Kidney (tissue), 14 donors: Measurements from ENCODE around the gene ARL8A. TPM values are rescaled to one million over a fixed set of nuclear protein-coding genes. Genes with fewer than 3 reads are reported as not detected.

Source experiments
- DNase-seq, 5 donors: peaks; one replicate each; pipeline ENCODE4 v3.0.0-alpha.2; 2013 to 2020
- FAIRE-seq: peaks from 2 replicates; lab custom pipeline; 2012; peaks lifted over from hg19 to GRCh38; lab: Jason Lieb, UNC
- H3K27ac ChIP-seq, 2 donors: one replicate each; pipeline ENCODE4 v1.7.0; 2013; ENCODE audit warnings: low read depth in 2 of 2, low read length in 2 of 2, inconsistent platforms in 1 of 2
- H3K27me3 ChIP-seq: one replicate; pipeline ENCODE4 v1.7.1; 2013; ENCODE audit warnings: low read length, inconsistent platforms; ENCODE audit not compliant: control insufficient read depth, insufficient read depth
- H3K36me3 ChIP-seq, 3 donors: one replicate each; pipeline versions ENCODE4 v1.7.0 to v1.7.1; 2013; ENCODE audit warnings: low read length in 3 of 3, control low read depth in 1 of 3, inconsistent platforms in 1 of 3; ENCODE audit not compliant: insufficient read depth in 3 of 3, control insufficient read depth in 2 of 3
- H3K4me1 ChIP-seq, 3 donors: one replicate each; pipeline versions ENCODE4 v1.7.0 to v1.7.1; 2013; ENCODE audit warnings: low read length in 3 of 3, inconsistent platforms in 1 of 3, low read depth in 1 of 3; ENCODE audit not compliant: control insufficient read depth in 2 of 3, insufficient read depth in 2 of 3
- H3K4me3 ChIP-seq, 3 donors: one replicate each; pipeline versions ENCODE4 v1.7.0 to v1.8.1; 2013; ENCODE audit warnings: low read length in 3 of 3, control low read depth in 1 of 3, inconsistent platforms in 1 of 3
- H3K9ac ChIP-seq, 3 donors: one replicate each; pipeline versions ENCODE4 v1.7.0 to v1.7.1; 2013; ENCODE audit warnings: low read length in 3 of 3, control low read depth in 1 of 3, inconsistent platforms in 1 of 3
- H3K9me3 ChIP-seq, 3 donors: one replicate each; pipeline versions ENCODE4 v1.7.0 to v1.7.1; 2013; ENCODE audit warnings: low read length in 3 of 3, control low read depth in 1 of 3, inconsistent platforms in 1 of 3; ENCODE audit not compliant: control insufficient read depth in 2 of 3, insufficient read depth in 1 of 3
- CTCF ChIP-seq: IDR thresholded peaks from 3 replicates; pipeline ENCODE4 v1.5.1; 2012; ENCODE audit warnings: mild to moderate bottlenecking, moderate library complexity, borderline replicate concordance; ENCODE audit not compliant: insufficient read depth; ENCODE audit errors: extremely low read depth
- intact Hi-C: fragments of 100-400 bp; cut with DNase I; formaldehyde crosslinking; loops from one replicate; pipeline ENCODE4 v1.11.1; 2022
- polyA plus RNA-seq: library from polyadenylated mRNA; stranded (reverse); fragments of 350-450 nt; fragmentation: Illumina TruSeq; extraction: RNeasy Lipid Tissue Mini Kit (QIAGEN cat#74804); gene quantifications from one replicate; pipeline ENCODE4 v1.2.3, GENCODE V29; 2014; ENCODE audit warnings: low read depth, low replicate concordance; ENCODE audit not compliant: insufficient read depth
- total RNA-seq: library from RNA; stranded (reverse); fragmentation: NEBNext Ultra II Directional; extraction: Animal tissue kit (Norgen Biotek cat#: 25700); gene quantifications from one replicate; pipeline ENCODE4 v1.2.1, GENCODE V29; 2021
- donor health status: control.
- donor health status: control.
- donor health status: control.
- donor health status: control.
- donor health status: control.
- donor health status: DM: yes; HTN: yes; CAD: no.
- donor health status: Normal renal cell carcinoma (clear cell type).

ARL8A gene
- total and polyA plus RNA-seq, 2 donors from 2014 or later = 60.8 to 72.2 TPM

GRCh38 chr1:202154766-202155477, 10.4 kb upstream of the ARL8A start:
- no peaks in the 10 kb centered on the region for H3K9me3 ChIP-seq
- no peak for FAIRE-seq
- H3K36me3 ChIP-seq = no peaks in the 10 kb centered on the region
- H3K9ac ChIP-seq = no peak overlapping the region
- no peaks in the 10 kb centered on the region for H3K27me3 ChIP-seq
- no peak overlapping the region for H3K27ac ChIP-seq
- H3K4me1 ChIP-seq = peaks cover 0 to 7% (median 0%) of the 10 kb centered on the region in 3 donors
- no peak overlapping the region for H3K4me3 ChIP-seq
- TF ChIP-seq CTCF = peak; percentile 34
- DNase-seq = peak in 4 of 5 donors; percentile 81 to 93 (median 86)
- intact Hi-C loops = no loop called here

DNA sequence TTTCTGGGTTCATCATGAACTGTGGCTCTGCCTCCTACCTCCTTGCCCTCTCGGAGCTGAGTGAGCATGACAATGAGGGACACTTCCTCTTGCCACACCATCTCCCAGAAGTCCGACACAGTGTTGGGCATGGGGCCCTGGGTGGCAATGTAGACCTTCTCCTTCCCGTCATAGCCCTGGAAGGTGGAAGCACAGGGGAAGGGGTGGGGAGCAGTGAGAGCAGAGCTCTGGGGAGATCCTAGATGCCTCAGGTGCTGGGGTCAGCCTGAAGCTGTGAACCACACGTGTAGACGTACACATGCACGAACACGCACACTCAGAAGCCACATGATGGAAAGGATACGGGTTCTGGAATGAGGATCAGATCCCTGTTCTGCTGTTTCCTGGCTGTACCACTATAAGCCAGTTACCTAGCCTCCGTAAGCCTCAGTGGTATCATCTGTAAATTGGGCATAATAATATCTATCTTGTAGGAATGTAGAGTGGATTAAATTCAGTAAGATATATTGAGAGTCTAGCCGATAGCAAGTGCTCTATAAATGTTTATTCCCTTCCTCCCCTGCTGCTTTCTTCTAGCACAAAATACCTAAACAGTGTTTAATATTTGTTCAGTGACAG, 9.7 kb upstream of the ARL8A start:
- Histone ChIP-seq H3K27ac (no peak overlapping the region), H3K9me3 (no peaks in the 10 kb centered on the region), H3K9ac (no peak overlapping the region), H3K4me1 (peaks cover 0 to 7% (median 0%) of the 10 kb centered on the region in 3 donors), H3K27me3 (no peaks in the 10 kb centered on the region), H3K36me3 (no peaks in the 10 kb centered on the region), H3K4me3 (no peak overlapping the region)
- intact Hi-C loops = no loop called here
- no peak for TF ChIP-seq CTCF
- FAIRE-seq (no peak), DNase-seq (no peak)

DNA sequence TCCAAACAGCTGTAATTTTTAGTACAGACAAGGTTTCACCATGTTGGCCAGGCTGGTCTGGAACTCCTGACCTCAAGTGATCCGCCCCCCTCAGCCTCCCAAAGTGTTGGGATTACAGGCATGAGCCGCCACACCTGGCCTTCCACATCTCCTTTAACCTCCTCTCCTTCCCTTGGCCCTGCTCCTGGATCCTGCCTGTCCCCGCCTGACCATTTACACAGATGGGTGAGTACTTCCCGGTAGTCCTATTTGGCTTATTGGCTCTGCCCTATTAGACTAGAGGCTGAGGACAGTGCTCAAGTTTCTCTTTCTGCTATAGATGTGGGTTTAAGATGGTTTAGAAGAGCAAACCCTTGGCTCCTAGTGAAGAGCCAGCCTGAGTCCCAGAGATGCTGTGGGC, 8.7 kb upstream of the ARL8A start:
- Histone ChIP-seq H3K27ac (no peak overlapping the region), H3K36me3 (no peaks in the 10 kb centered on the region), H3K4me1 (peaks cover 0 to 7% (median 0%) of the 10 kb centered on the region in 3 donors), H3K9ac (no peak overlapping the region), H3K9me3 (no peaks in the 10 kb centered on the region), H3K4me3 (no peak overlapping the region), H3K27me3 (no peaks in the 10 kb centered on the region)
- intact Hi-C loops = no loop called here
- DNase-seq (peak in 1 of 5 donors; percentile 25), FAIRE-seq (no peak)
- no peak for TF ChIP-seq CTCF
